Uterus (tissue), 4 donors: ENCODE data around the gene CAMKK2. TPM values are rescaled to one million over a fixed set of nuclear protein-coding genes. Genes with fewer than 3 reads are reported as not detected.
"Not testable (repeated sequence)": the region's sequence is repeated elsewhere in the genome, so short reads cannot be mapped to it uniquely, and the experiment has no call there.

Experiments used
- DNase-seq, 2 donors: peaks; one replicate each; pipeline ENCODE4 v3.0.0-alpha.2; 2019 to 2020
- H3K27ac ChIP-seq, 2 donors: fragments of 200-600 bp; sonication (generic); 1 replicate in 1 of 2; 2 replicates in 1 of 2; pipeline ENCODE4 v1.5.1; 2016 to 2018
- H3K27me3 ChIP-seq, 2 donors: fragments of 200-600 bp; sonication (generic); one replicate each; pipeline ENCODE4 v1.5.1; 2018 to 2019; ENCODE audit warnings: control low read depth in 1 of 2
- H3K36me3 ChIP-seq, 2 donors: fragments of 200-600 bp; sonication (generic); one replicate each; pipeline ENCODE4 v1.5.1; 2019; ENCODE audit warnings: control low read depth in 1 of 2
- H3K4me1 ChIP-seq, 2 donors: fragments of 200-600 bp; sonication (generic); one replicate each; pipeline ENCODE4 v1.5.1; 2018 to 2019; ENCODE audit warnings: control low read depth in 1 of 2
- H3K4me3 ChIP-seq, 2 donors: fragments of 200-600 bp; sonication (generic); 1 replicate in 1 of 2; 2 replicates in 1 of 2; pipeline ENCODE4 v1.5.1; 2018 to 2019; ENCODE audit warnings: mild to moderate bottlenecking in 1 of 2
- H3K9me3 ChIP-seq, 2 donors: fragments of 200-600 bp; sonication (generic); one replicate each; pipeline ENCODE4 v1.5.1; 2019; ENCODE audit warnings: control low read depth in 1 of 2
- CTCF ChIP-seq, 4 experiments: fragments of 200-600 bp in 2 of 4; fragments of 450-650 bp in 2 of 4; sonication (generic) in 2 of 4; IDR thresholded peaks; one replicate each; pipeline ENCODE4 v1.5.1; 2016 to 2019; ENCODE audit warnings: antibody characterized with exemption in 4 of 4, mild to moderate bottlenecking in 2 of 4, moderate library complexity in 1 of 4
- POLR2A ChIP-seq, 2 donors: fragments of 450-650 bp; IDR thresholded peaks; one replicate each; pipeline ENCODE4 v1.6.1; 2016; ENCODE audit warnings: antibody characterized with exemption in 2 of 2, mild to moderate bottlenecking in 1 of 2, moderate library complexity in 1 of 2
- intact Hi-C: fragments of 100-400 bp; cut with DNase I; formaldehyde crosslinking; loops from one replicate; pipeline ENCODE4 v1.15.1; 2023; ENCODE audit warnings: low total_unique reads
- total RNA-seq, 4 donors: library from RNA; depleted of rRNA in 3 of 4; stranded (reverse); fragments of >200 nt in 3 of 4; gene quantifications; one replicate each; pipeline versions ENCODE4 v1.1.0 to v1.2.4, GENCODE V29; 2014 to 2023
- donor health status: DM: yes; HTN: yes; CAD: no.

CAMKK2 gene
- total RNA-seq, 4 donors from 2014 or later, result 7.9 to 55.1 (median 22.6) TPM

GRCh38 chr12:121259074-121259473 lies 37.4 kb downstream of the CAMKK2 start:
- Histone ChIP-seq H3K27ac (no peak overlapping the region), H3K36me3 (no peaks in the 10 kb centered on the region), H3K4me1 (no peaks in the 10 kb centered on the region), H3K27me3 (no peaks in the 10 kb centered on the region), H3K4me3 (no peak overlapping the region), H3K9me3 (no peaks in the 10 kb centered on the region)
- TF ChIP-seq CTCF (IDR thresholded peaks at IDR 0.05), result no peak
- intact Hi-C loops, result no loop called here
- no peak for DNase-seq

- H3K9me3 ChIP-seq, H3K36me3 ChIP-seq, H3K4me1 ChIP-seq, H3K27ac ChIP-seq, H3K4me3 ChIP-seq, DNase-seq, H3K27me3 ChIP-seq, intact Hi-C loops: not testable (repeated sequence)
Observed at GRCh38 chr12:121257704-121258449, 38.6 kb downstream of the CAMKK2 start.

- DNase-seq, result no peak
- Histone ChIP-seq H3K9me3 (no peaks in the 10 kb centered on the region), H3K4me1 (no peaks in the 10 kb centered on the region), H3K27ac (no peak overlapping the region), H3K4me3 (no peak overlapping the region), H3K27me3 (no peaks in the 10 kb centered on the region), H3K36me3 (no peaks in the 10 kb centered on the region)
- intact Hi-C loops, result no loop called here
- no peak for TF ChIP-seq POLR2A (IDR thresholded peaks at IDR 0.05)
- no peak for TF ChIP-seq CTCF (IDR thresholded peaks at IDR 0.05)
Observed at GRCh38 chr12:121255433-121255832, 41.1 kb downstream of the CAMKK2 start.

GRCh38 chr12:121253638-121254335 lies 42.7 kb downstream of the CAMKK2 start:
- H3K4me1 ChIP-seq, result no peaks in the 10 kb centered on the region
- H3K36me3 ChIP-seq, result no peaks in the 10 kb centered on the region
- H3K4me3 ChIP-seq, result no peak overlapping the region
- TF ChIP-seq CTCF (IDR thresholded peaks at IDR 0.05), result no peak
- no peak for TF ChIP-seq POLR2A (IDR thresholded peaks at IDR 0.05)
- intact Hi-C loops, result no loop called here
- no peaks in the 10 kb centered on the region for H3K9me3 ChIP-seq
- no peak for DNase-seq
- H3K27ac ChIP-seq, result no peak overlapping the region
- H3K27me3 ChIP-seq, result no peaks in the 10 kb centered on the region

GRCh38 chr12:121252712-121253345 lies 43.7 kb downstream of the CAMKK2 start:
- TF ChIP-seq CTCF (IDR thresholded peaks at IDR 0.05), result no peak
- TF ChIP-seq POLR2A (IDR thresholded peaks at IDR 0.05), result no peak
- DNase-seq, result no peak
- Histone ChIP-seq H3K4me1 (no peaks in the 10 kb centered on the region), H3K27ac (no peak overlapping the region), H3K9me3 (no peaks in the 10 kb centered on the region), H3K4me3 (no peak overlapping the region), H3K36me3 (no peaks in the 10 kb centered on the region), H3K27me3 (no peaks in the 10 kb centered on the region)
- intact Hi-C loops, result no loop called here
